ENCODE measurements around the gene NFATC4.

The NFATC4 gene

DNA sequence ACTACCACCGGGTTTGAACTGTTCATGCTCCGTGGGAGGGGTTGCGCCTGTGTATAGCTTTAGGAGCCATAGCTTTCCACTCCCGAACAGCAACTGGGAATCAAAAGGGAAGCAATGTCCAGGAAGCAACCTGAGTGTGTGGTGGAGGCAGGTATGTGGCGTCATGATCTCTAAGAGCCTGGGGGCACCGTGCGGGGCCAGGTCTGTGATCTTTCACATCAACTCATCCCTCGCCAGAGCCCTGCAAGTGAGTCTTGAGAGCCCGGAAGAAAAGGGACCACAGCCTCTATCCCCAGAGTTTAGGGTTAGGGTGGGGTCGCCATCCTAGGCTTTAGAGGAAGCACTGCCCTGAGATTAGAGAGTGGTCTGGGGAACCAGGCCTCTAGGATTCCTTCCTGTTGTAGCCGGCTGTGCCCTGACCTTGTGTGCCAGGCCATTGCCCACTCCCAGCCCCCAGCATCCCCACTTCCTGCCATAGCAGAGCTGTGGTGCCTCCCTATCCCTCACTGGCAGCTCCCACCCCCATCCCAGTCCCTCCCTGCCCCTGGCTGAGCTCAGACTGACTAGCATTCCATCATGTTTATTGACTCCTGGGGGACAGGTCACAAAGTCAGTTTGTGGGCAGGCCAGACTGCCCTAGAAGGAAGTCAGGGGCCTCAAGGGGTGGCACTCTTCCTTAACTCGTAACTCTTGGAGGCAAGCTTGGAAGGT, 32.4 kb upstream of the NFATC4 start:
- Histone ChIP-seq H3K4me2 (ENCODE audit: insufficient read depth, low read length) (no peak overlapping the region), H3K9ac (ENCODE audit: low read depth, low read length) (no peak overlapping the region), H3K9me3 (ENCODE audit: insufficient read depth, low read length, severe bottlenecking) (no peaks in the 10 kb centered on the region), H3K4me1 (ENCODE audit: insufficient read depth, low read length) (peaks cover 19% of the 10 kb centered on the region), H3K79me2 (ENCODE audit: insufficient read depth, low read length) (no peaks in the 10 kb centered on the region), H3K27me3 (ENCODE audit: insufficient read depth, low read length, poor library complexity) (peaks cover 19% of the 10 kb centered on the region), H3K27ac (ENCODE audit: low read length) (no peak overlapping the region), H4K20me1 (ENCODE audit: insufficient read depth, low read length) (peaks cover 13% of the 10 kb centered on the region), H3K36me3 (ENCODE audit: insufficient read depth, low read length) (no peaks in the 10 kb centered on the region), H2AFZ (ENCODE audit: low read depth, low read length) (no peak overlapping the region), H3K4me3 (ENCODE audit: low read depth in 1 of 2, low read length in 2 of 2) (no peak overlapping the region)
- DNase-seq (no peak), ATAC-seq (ENCODE audit: insufficient read depth, low read depth) (no peak)
- TF ChIP-seq EZH2 (IDR thresholded peaks at IDR 0.05; ENCODE audit: borderline replicate concordance, low read depth, low read length, severe bottlenecking), result no peak
- TF ChIP-seq, protein P1, sequence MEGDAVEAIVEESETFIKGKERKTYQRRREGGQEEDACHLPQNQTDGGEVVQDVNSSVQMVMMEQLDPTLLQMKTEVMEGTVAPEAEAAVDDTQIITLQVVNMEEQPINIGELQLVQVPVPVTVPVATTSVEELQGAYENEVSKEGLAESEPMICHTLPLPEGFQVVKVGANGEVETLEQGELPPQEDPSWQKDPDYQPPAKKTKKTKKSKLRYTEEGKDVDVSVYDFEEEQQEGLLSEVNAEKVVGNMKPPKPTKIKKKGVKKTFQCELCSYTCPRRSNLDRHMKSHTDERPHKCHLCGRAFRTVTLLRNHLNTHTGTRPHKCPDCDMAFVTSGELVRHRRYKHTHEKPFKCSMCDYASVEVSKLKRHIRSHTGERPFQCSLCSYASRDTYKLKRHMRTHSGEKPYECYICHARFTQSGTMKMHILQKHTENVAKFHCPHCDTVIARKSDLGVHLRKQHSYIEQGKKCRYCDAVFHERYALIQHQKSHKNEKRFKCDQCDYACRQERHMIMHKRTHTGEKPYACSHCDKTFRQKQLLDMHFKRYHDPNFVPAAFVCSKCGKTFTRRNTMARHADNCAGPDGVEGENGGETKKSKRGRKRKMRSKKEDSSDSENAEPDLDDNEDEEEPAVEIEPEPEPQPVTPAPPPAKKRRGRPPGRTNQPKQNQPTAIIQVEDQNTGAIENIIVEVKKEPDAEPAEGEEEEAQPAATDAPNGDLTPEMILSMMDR (IDR thresholded peaks at IDR 0.05; ENCODE audit: borderline replicate concordance, extremely low read depth, low read length, poor library complexity, severe bottlenecking), result no peak

GRCh38 chr14:24337144-24337823, 30.7 kb upstream of the NFATC4 start:
- no peaks in the 10 kb centered on the region for H3K36me3 ChIP-seq (ENCODE audit: insufficient read depth, low read length)
- H2AFZ ChIP-seq (ENCODE audit: low read depth, low read length), result no peak overlapping the region
- DNase-seq (no peak), ATAC-seq (ENCODE audit: insufficient read depth, low read depth) (no peak)
- H3K79me2 ChIP-seq (ENCODE audit: insufficient read depth, low read length), result no peaks in the 10 kb centered on the region
- H3K9ac ChIP-seq (ENCODE audit: low read depth, low read length), result no peak overlapping the region
- H3K27me3 ChIP-seq (ENCODE audit: insufficient read depth, low read length, poor library complexity), result peaks cover 29% of the 10 kb centered on the region
- H3K4me3 ChIP-seq (ENCODE audit: low read depth in 1 of 2, low read length in 2 of 2), result no peak overlapping the region
- TF ChIP-seq, protein P1 (IDR thresholded peaks at IDR 0.05; ENCODE audit: borderline replicate concordance, extremely low read depth, low read length, poor library complexity, severe bottlenecking), result no peak
- TF ChIP-seq EZH2 (IDR thresholded peaks at IDR 0.05; ENCODE audit: borderline replicate concordance, low read depth, low read length, severe bottlenecking), result no peak
- H3K9me3 ChIP-seq (ENCODE audit: insufficient read depth, low read length, severe bottlenecking), result no peaks in the 10 kb centered on the region
- H3K4me2 ChIP-seq (ENCODE audit: insufficient read depth, low read length), result no peak overlapping the region
- peaks cover 11% of the 10 kb centered on the region for H4K20me1 ChIP-seq (ENCODE audit: insufficient read depth, low read length)
- H3K4me1 ChIP-seq (ENCODE audit: insufficient read depth, low read length), result peaks cover 11% of the 10 kb centered on the region
- no peak overlapping the region for H3K27ac ChIP-seq (ENCODE audit: low read length)

DNA sequence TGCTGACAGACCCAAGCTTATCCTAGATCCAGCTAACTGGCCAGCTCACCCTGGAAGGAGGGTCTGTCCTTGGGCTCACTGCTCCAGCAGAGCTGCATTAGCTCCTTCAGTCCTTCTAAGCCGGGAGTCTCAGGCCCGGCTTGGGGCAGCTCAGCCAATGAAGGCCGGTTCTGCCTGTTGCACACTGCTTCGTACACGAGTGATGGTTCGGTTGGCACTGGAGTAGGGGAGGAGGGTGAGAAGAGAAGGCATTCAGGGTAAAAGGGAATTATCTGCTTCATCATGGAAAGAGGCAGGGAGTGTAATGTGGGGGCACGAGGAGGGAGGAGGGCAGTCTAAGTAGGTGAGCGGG, 30.2 kb upstream of the NFATC4 start:
- DNase-seq, result no peak
- ATAC-seq (ENCODE audit: insufficient read depth, low read depth), result no peak
- Histone ChIP-seq H3K9ac (ENCODE audit: low read depth, low read length) (no peak overlapping the region), H3K9me3 (ENCODE audit: insufficient read depth, low read length, severe bottlenecking) (no peaks in the 10 kb centered on the region), H3K4me3 (ENCODE audit: low read depth in 1 of 2, low read length in 2 of 2) (no peak overlapping the region), H3K36me3 (ENCODE audit: insufficient read depth, low read length) (no peaks in the 10 kb centered on the region), H3K27ac (ENCODE audit: low read length) (no peak overlapping the region), H3K27me3 (ENCODE audit: insufficient read depth, low read length, poor library complexity) (peaks cover 28% of the 10 kb centered on the region), H3K4me1 (ENCODE audit: insufficient read depth, low read length) (peaks cover 10% of the 10 kb centered on the region), H3K79me2 (ENCODE audit: insufficient read depth, low read length) (no peaks in the 10 kb centered on the region), H2AFZ (ENCODE audit: low read depth, low read length) (no peak overlapping the region), H3K4me2 (ENCODE audit: insufficient read depth, low read length) (no peak overlapping the region), H4K20me1 (ENCODE audit: insufficient read depth, low read length) (peaks cover 6% of the 10 kb centered on the region)
- TF ChIP-seq, protein P1 (IDR thresholded peaks at IDR 0.05; ENCODE audit: borderline replicate concordance, extremely low read depth, low read length, poor library complexity, severe bottlenecking), result no peak
- TF ChIP-seq EZH2 (IDR thresholded peaks at IDR 0.05; ENCODE audit: borderline replicate concordance, low read depth, low read length, severe bottlenecking), result no peak

Measured in DND-41 (cell line).